Activated naive CD8-positive, alpha-beta T cell treated with anti-CD3 and anti-CD28 coated beads, Interleukin-2, amount 10 ng/mL, durations not matched to agents 7 days and 5 days (primary cell): ENCODE data around the gene EIF1. TPM values are rescaled to one million over a fixed set of nuclear protein-coding genes. Genes with fewer than 3 reads are reported as not detected.

Source experiments
- ATAC-seq: fragments of 150-1000 bp; cut with Tn5 transposase; one replicate; pipeline ENCODE4 v1.10.0; 2021; ENCODE audit warnings: low read depth, moderate library complexity
- POLR2A ChIA-PET: fragments of 350-600 bp; sonication (Branson Sonifier 250); formaldehyde crosslinking; loops from one replicate; lab custom pipeline; 2021; ENCODE audit warnings: antibody characterized with exemption; lab: Charles Lee
- DNase-seq: peaks from one replicate; pipeline ENCODE4 v3.0.0; 2021
- H3K27ac Mint-ChIP-seq: one replicate; pipeline ENCODE4 v1.8.0; 2022; ENCODE audit warnings: mild to moderate bottlenecking, mixed read lengths
- H3K27me3 Mint-ChIP-seq: one replicate; pipeline ENCODE4 v1.8.0; 2022; ENCODE audit warnings: mild to moderate bottlenecking, moderate library complexity, mixed read lengths
- H3K36me3 Mint-ChIP-seq: one replicate; pipeline ENCODE4 v1.8.0; 2021; ENCODE audit warnings: mild to moderate bottlenecking, mixed read lengths
- H3K4me1 Mint-ChIP-seq: one replicate; pipeline ENCODE4 v1.8.0; 2021; ENCODE audit warnings: mixed read lengths
- H3K4me3 Mint-ChIP-seq: one replicate; pipeline ENCODE4 v1.8.0; 2022; ENCODE audit warnings: mild to moderate bottlenecking, moderate library complexity, mixed read lengths
- H3K9me3 Mint-ChIP-seq: one replicate; pipeline ENCODE4 v1.8.0; 2021; ENCODE audit warnings: mixed read lengths
- total RNA-seq, 2 experiments: library from RNA; stranded (reverse); gene quantifications; one replicate each; pipeline ENCODE4 v1.2.3, GENCODE V29; 2021

Gene EIF1
- total RNA-seq, 2 experiments from 2014 or later = 682 to 723 TPM

- POLR2A ChIA-PET = interaction anchor here (0.5 to 3.9 kb wide), 2 partner anchors 37 to 974 kb away, joined by 3 to 21 read pairs; partner anchors contain the start of gene EIF1
- Mint-ChIP-seq H3K36me3 (no peaks in the 10 kb centered on the region), H3K27me3 (peaks cover 2% of the 10 kb centered on the region), H3K4me1 (peaks cover 8% of the 10 kb centered on the region), H3K4me3 (no peak overlapping the region), H3K9me3 (no peaks in the 10 kb centered on the region), H3K27ac (no peak overlapping the region)
- ATAC-seq (no peak), DNase-seq (no peak)
Measured at GRCh38 chr17:41651625-41652460, 36.8 kb upstream of the EIF1 start.

- H3K27me3 Mint-ChIP-seq = peaks cover 2% of the 10 kb centered on the region
- no peak overlapping the region for H3K27ac Mint-ChIP-seq
- no peak for ATAC-seq
- H3K4me3 Mint-ChIP-seq = no peak overlapping the region
- DNase-seq = no peak
- POLR2A ChIA-PET = interaction anchor here (0.5 to 2.0 kb wide), 2 partner anchors 36 to 975 kb away, joined by 3 to 4 read pairs; partner anchors contain the start of gene EIF1
- no peaks in the 10 kb centered on the region for H3K9me3 Mint-ChIP-seq
- H3K4me1 Mint-ChIP-seq = peaks cover 8% of the 10 kb centered on the region
- H3K36me3 Mint-ChIP-seq = no peaks in the 10 kb centered on the region
Measured at GRCh38 chr17:41652461-41652970, 36.2 kb upstream of the EIF1 start.

GRCh38 chr17:41653421-41653820 lies 35.3 kb upstream of the EIF1 start:
- Mint-ChIP-seq H3K4me3 (no peak overlapping the region), H3K27ac (no peak overlapping the region), H3K36me3 (no peaks in the 10 kb centered on the region), H3K27me3 (peaks cover 2% of the 10 kb centered on the region), H3K4me1 (peaks cover 3% of the 10 kb centered on the region), H3K9me3 (no peaks in the 10 kb centered on the region)
- POLR2A ChIA-PET = interaction anchor here (0.6 to 2.0 kb wide), 3 partner anchors 9 to 35 kb away, joined by 3 to 6 read pairs (median 4); partner anchors contain the start of gene EIF1
- ATAC-seq (no peak), DNase-seq (no peak)

- Mint-ChIP-seq H3K4me3 (no peak overlapping the region), H3K36me3 (no peaks in the 10 kb centered on the region), H3K27ac (no peak overlapping the region), H3K4me1 (peaks cover 2% of the 10 kb centered on the region), H3K27me3 (peaks cover 2% of the 10 kb centered on the region), H3K9me3 (no peaks in the 10 kb centered on the region)
- DNase-seq = no peak
- no peak for ATAC-seq
- POLR2A ChIA-PET = interaction anchor here (0.6 to 2.0 kb wide), 3 partner anchors 9 to 35 kb away, joined by 3 to 6 read pairs (median 4); partner anchors contain the start of gene EIF1
Measured at GRCh38 chr17:41653892-41654677, 34.6 kb upstream of the EIF1 start.

- DNase-seq (no peak), ATAC-seq (no peak)
- Mint-ChIP-seq H3K4me1 (peaks cover 2% of the 10 kb centered on the region), H3K36me3 (no peaks in the 10 kb centered on the region), H3K9me3 (no peaks in the 10 kb centered on the region), H3K27ac (no peak overlapping the region), H3K27me3 (peaks cover 2% of the 10 kb centered on the region), H3K4me3 (no peak overlapping the region)
- POLR2A ChIA-PET = interaction anchor here (0.9 to 2.0 kb wide), 2 partner anchors 11 to 34 kb away, joined by 3 to 4 read pairs; partner anchors contain the start of gene EIF1
Measured at GRCh38 chr17:41654678-41655607, 33.7 kb upstream of the EIF1 start.

GRCh38 chr17:41655611-41656111 lies 33.0 kb upstream of the EIF1 start:
- DNase-seq = no peak
- peaks cover 2% of the 10 kb centered on the region for H3K4me1 Mint-ChIP-seq
- POLR2A ChIA-PET = no interaction called here
- H3K27me3 Mint-ChIP-seq = peaks cover 2% of the 10 kb centered on the region
- no peaks in the 10 kb centered on the region for H3K36me3 Mint-ChIP-seq
- no peaks in the 10 kb centered on the region for H3K9me3 Mint-ChIP-seq
- no peak overlapping the region for H3K4me3 Mint-ChIP-seq
- ATAC-seq = no peak
- no peak overlapping the region for H3K27ac Mint-ChIP-seq

GRCh38 chr17:41656249-41657023 lies 32.2 kb upstream of the EIF1 start:
- no peak overlapping the region for H3K4me3 Mint-ChIP-seq
- DNase-seq = no peak
- no peak for ATAC-seq
- no peak overlapping the region for H3K27ac Mint-ChIP-seq
- H3K9me3 Mint-ChIP-seq = no peaks in the 10 kb centered on the region
- peaks cover 2% of the 10 kb centered on the region for H3K4me1 Mint-ChIP-seq
- peaks cover 2% of the 10 kb centered on the region for H3K27me3 Mint-ChIP-seq
- no peaks in the 10 kb centered on the region for H3K36me3 Mint-ChIP-seq
- POLR2A ChIA-PET = no interaction called here

GRCh38 chr17:41657176-41657754 lies 31.4 kb upstream of the EIF1 start:
- no peaks in the 10 kb centered on the region for H3K9me3 Mint-ChIP-seq
- POLR2A ChIA-PET = no interaction called here

GRCh38 chr17:41657936-41658335 lies 30.7 kb upstream of the EIF1 start:
- Mint-ChIP-seq H3K27me3 (no peaks in the 10 kb centered on the region), H3K9me3 (no peaks in the 10 kb centered on the region), H3K4me3 (no peak overlapping the region), H3K27ac (no peak overlapping the region), H3K36me3 (no peaks in the 10 kb centered on the region), H3K4me1 (no peaks in the 10 kb centered on the region)
- ATAC-seq = no peak
- DNase-seq = no peak
- POLR2A ChIA-PET = no interaction called here

More at GRCh38 chr17:41657176-41657754, 31.4 kb upstream of the EIF1 start:
- Mint-ChIP-seq H3K4me1 (no peaks in the 10 kb centered on the region), H3K36me3 (no peaks in the 10 kb centered on the region), H3K27ac (no peak overlapping the region), H3K4me3 (no peak overlapping the region), H3K27me3 (no peaks in the 10 kb centered on the region)
- ATAC-seq (no peak), DNase-seq (no peak)

GRCh38 chr17:41658846-41659245 lies 29.8 kb upstream of the EIF1 start:
- H3K4me1 Mint-ChIP-seq = peaks cover 3% of the 10 kb centered on the region
- H3K9me3 Mint-ChIP-seq = no peaks in the 10 kb centered on the region
- H3K27me3 Mint-ChIP-seq = peaks cover 3% of the 10 kb centered on the region
- no peak for ATAC-seq
- POLR2A ChIA-PET = no interaction called here
- no peak overlapping the region for H3K4me3 Mint-ChIP-seq
- H3K27ac Mint-ChIP-seq = no peak overlapping the region
- DNase-seq = no peak
- no peaks in the 10 kb centered on the region for H3K36me3 Mint-ChIP-seq

- Mint-ChIP-seq H3K27me3 (peaks cover 4% of the 10 kb centered on the region), H3K9me3 (no peaks in the 10 kb centered on the region), H3K27ac (no peak overlapping the region), H3K4me3 (no peak overlapping the region), H3K4me1 (peaks cover 3% of the 10 kb centered on the region), H3K36me3 (no peaks in the 10 kb centered on the region)
- DNase-seq = no peak
- POLR2A ChIA-PET = interaction anchor here (0.6 kb wide), 1 partner anchor 739 kb away, joined by 4 read pairs; no protein-coding TSS in a partner anchor
- no peak for ATAC-seq
Measured at GRCh38 chr17:41659427-41660212, 29.1 kb upstream of the EIF1 start.
